HG03354 (cell line): ENCODE results near the gene CNOT1.
"Not testable (repeated sequence)": the region's sequence is repeated elsewhere in the genome, so short reads cannot be mapped to it uniquely, and the experiment has no call there.

Experiments used
- ATAC-seq: cut with Tn5 transposase; IDR thresholded peaks from one replicate; pipeline ENCODE4 v1.9.1; 2021; ENCODE audit warnings: mild to moderate bottlenecking; ENCODE audit not compliant: unreplicated experiment, poor library complexity, severe bottlenecking

CNOT1 gene

GRCh38 chr16:58493756-58494431, 135.7 kb downstream of the CNOT1 start:
- ATAC-seq, result no peak

- no peak for ATAC-seq
Measured at GRCh38 chr16:58492735-58493134, 136.9 kb downstream of the CNOT1 start.

DNA sequence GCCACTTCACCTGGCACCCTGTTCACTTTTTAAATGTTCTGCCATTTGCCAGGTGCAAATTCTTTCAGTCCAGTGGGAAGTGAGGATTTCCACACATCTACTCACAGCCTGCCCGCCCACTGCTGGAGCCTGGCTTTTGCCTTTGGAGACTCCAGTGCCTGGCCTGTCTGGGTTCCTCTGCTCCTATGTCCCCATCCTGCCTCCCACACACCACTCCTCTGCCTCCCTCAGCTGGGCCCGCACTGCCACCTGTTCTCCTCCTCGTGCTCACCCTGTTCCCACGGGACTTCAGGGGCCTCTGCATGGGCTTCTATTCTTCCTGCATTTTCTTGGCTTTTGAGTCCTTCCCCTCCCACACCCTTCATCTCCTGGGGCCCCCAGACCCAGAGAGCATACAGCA, 137.6 kb downstream of the CNOT1 start:
- no peak for ATAC-seq

- not testable (repeated sequence) for ATAC-seq
Measured at GRCh38 chr16:58490539-58490938, 139.1 kb downstream of the CNOT1 start.

DNA sequence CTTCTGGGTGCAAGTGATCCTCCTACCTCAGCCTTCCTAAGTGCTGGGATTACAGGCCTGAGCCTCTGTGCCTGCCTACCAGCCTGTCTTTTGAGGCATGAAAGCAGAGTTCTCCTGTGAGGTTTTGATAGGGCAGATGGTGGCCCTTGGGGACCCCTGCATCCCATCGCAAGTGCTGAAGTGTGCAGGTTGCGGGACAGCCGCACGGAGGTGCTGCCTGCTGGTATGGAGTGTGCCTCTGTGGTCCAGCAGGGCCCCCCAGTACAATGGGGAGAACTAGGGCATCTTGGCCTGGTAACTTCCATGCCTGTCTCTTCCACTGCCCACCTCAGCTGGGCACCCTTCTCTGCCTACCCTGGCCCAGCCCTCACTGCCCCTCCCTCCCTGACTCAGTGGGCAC, 139.6 kb downstream of the CNOT1 start:
- ATAC-seq, result no peak

GRCh38 chr16:58488531-58488930, 141.1 kb downstream of the CNOT1 start:
- no peak for ATAC-seq

GRCh38 chr16:58487566-58488351, 141.9 kb downstream of the CNOT1 start:
- ATAC-seq, result peak; percentile 91

DNA sequence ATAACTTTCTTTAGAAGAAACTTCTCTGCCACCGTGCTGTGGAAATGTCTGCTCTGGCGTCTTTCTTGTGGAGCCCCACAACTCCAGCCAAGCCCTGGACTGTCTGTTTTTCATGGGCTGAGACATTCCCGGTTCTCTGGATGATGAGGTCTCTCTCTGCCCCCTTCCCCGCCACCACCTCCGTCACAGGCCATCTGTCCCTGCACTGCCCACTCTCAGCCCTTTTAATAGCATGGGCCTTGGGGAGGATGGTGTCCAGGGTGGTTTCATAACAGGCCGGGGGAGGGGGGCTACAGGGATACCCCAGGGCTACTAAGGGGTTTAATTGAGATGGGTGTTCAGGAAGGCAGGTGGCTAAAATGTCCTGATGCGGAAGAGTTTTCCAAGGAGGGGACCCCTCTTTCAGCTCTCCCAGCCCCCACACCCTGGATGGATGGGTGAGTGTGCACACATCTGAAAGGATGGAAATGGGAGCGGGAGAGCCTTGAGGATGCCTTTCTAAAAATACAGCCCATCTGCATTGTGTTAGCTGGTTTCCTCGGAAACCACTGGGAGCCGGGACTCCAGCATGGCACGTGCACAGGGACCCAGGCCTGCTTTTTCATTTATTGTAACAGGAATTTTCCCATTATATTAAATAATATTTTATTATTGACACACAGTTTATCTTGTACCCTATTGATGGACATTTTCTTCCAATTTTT, 144.3 kb downstream of the CNOT1 start:
- no peak for ATAC-seq

- ATAC-seq, result no peak
Measured at GRCh38 chr16:58481931-58482330, 147.7 kb downstream of the CNOT1 start.

- ATAC-seq, result no peak
Measured at GRCh38 chr16:58481226-58481869, 148.3 kb downstream of the CNOT1 start.

DNA sequence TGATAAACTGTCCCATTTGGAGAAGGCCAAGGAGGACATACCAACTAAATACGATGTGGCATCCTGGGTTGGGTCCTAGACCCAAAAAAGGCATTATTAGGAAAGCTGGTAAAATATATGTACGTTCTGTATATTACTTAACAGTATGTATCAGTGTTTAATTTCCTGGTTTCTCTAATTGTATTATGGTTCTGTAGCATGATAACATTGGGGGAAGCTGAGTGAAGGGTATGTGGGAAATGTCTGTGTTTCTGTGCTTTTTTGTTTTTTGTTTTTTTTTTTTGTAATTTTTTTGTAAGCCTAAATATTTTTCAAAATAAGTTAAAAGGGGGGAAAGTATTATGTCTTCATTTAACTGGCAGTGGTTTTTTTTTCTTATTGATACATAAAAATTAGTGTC, 151.2 kb downstream of the CNOT1 start:
- no peak for ATAC-seq

DNA sequence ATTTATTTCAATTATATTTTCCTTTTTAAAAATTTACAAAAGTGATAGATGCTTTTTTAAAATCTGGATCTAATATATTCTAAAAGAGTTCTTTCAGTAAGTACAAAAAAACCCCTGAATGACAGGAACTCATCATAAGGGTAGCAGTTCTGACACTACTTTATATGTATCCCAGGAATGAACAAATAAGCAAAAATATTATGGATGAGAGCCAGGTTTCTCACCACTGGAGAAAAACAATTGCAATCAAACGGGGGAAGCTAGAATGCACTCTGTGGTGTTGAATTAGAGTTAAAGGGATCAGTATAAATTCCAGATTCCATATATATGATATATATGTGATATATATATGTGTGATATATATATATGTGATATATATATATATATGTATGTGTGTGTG, 152.8 kb downstream of the CNOT1 start:
- ATAC-seq, result no peak

DNA sequence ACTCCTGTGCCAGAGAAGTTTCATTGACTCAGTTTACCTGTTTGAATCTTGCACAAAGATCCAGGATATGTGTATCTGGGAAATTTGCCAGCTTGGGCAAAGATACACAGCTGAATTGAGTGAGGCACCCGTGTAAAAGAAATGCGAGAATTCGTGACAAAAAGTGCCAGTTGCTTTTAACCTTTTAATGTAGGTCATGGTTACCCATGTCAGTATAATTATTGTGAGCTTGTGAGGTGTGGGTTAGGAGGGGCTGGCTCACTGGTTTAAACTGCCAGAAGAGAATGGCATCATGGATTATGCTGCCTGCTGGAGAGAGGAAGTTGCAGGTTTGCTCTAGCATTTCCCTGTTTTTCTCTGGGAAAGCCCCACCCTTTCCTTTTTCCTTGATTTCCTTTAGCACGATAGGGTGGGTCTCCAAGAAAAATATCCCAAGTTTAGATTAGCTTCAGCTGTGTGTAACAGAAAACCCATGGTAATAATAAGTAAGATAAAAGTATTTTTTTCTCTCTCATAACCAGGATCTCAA, 154.5 kb downstream of the CNOT1 start:
- no peak for ATAC-seq

- no peak for ATAC-seq
Measured at GRCh38 chr16:58474296-58474695, 155.3 kb downstream of the CNOT1 start.

- no peak for ATAC-seq
Measured at GRCh38 chr16:58472827-58473226, 156.8 kb downstream of the CNOT1 start.

DNA sequence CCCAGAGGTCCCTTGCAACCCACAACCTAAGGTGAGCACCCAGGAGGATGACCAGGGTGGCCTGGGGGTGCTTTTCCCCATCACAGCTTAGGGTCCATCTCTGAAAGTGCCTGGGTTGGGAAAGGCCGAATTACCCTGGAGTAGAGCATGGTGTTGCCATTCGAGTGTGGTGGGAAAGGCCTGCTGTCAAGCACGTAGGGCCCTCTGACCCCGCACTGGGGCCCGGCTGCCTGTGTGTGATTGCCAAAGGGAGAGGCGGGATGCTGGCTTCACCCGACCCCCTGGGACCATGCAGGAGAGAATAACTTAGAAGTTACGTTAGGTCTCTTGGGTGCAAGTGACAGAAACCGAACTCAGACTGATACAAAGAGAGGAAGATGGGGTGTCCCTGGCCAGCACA, 157.4 kb downstream of the CNOT1 start:
- ATAC-seq, result no peak

DNA sequence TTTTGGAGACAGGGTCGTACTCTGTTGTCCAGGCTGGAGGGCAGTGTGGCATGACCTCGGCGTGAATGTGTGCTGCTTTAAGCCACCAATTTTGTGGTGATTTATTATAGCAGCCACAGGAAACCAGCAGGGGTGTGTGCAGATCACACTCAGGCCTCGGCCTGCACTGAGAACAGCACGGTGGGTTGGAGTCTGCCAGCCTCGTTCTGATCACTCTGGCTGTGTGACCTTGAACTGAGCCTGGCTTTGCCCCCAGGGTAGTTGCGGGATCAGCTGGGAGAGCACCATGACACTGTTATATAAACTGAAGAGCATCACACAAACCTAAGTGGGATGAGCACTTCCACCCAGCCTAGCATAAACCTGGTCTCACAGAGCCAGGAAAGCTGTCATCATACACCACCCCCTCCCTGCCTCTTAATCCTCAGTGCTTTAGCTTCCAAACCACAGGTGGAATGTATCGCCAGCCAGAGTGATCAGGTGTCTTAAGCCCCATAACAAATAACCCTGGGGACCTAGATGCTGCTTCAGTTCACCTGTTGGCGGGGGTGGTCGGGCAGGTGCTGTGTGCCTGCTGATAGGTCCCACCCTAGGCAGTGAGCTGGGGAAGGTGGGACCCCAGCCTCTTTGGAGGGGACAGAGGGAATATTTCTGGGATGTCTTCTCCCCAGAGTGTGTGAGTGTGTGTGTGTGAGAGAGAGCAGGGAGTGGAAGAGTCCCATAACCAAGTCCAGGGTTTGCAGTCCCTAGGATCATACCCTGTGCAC, 158.2 kb downstream of the CNOT1 start:
- ATAC-seq, result no peak
